NCI-H2196 treated with DMSO at 0.1 percent for 48 hours (cell line): ENCODE data around the gene ASPG.

ENCODE experiments used
- DNase-seq: peaks from one replicate; lab custom pipeline; 2025; ENCODE audit not compliant: unreplicated experiment; lab: John Stamatoyannopoulos, UW

The ASPG gene

DNA sequence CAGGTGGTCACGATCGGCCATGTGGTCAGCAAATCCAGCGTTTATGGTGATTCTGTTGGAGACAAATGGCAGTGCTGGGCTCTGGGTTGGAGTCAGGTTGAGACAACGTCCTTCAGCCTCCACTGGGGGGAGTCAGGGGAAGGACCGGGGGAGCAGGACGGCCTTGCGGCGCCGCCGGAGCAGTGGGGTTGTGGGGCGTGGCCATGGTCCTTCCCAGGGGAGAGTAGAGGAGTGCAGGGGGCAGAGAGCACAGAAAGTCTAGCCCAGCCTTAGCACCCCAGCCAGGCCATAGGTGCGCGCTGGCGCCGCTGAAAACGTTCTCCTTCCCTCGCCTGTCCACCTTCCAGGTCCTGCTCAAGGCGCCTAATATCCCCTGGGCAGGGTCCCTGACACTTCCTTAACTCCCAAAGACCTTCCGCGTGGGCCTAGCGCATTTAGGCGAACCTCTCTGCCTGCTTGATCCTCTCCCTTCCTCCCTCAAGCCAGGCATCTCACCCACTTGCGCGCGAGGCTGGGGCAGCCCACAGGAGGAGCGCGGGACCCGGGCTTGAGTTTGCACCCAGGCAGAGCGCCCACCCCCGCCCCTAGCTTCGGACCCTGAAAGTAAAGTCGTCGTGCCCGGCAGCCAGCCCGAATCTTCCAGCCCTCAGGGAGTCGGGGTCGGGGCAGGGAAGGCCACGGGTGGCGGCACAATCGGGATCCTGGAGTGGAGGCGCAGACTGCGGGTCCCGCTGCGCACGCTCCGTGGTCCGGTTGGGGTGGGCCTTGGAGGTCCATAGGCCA is 49.8 kb downstream of the ASPG start:
- no peak for DNase-seq

DNA sequence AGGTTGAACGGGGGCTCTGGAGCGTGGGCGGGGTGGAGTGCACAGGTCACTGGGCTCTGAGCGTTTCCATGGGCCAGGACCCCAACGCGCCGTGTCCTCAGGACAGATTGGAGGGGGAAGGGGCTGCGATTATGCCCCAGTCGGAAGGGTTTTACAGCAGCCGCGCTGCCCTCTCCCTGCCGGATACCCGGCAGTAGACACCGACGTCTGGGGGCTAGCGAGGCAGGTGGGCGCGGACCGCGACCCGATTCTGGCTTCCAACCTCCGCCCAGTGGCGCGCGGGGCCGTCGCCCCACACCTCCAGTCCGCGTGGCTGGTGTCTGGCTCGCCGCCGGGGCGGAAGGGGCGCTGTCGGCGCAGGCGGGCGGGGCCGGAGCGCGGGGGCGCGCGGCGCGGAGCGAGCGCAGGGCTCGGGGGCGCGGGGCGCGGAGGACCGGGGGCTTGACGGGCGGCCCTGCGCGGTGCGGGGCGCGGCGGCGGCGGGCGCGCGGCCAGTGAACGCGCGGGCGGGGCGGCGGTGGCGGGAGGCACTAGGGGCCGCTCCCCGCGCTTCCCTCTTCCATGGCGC is 50.5 kb downstream of the ASPG start:
- DNase-seq, result no peak

GRCh38 chr14:104136472-104137296 is 51.2 kb downstream of the ASPG start:
- DNase-seq, result no peak

DNA sequence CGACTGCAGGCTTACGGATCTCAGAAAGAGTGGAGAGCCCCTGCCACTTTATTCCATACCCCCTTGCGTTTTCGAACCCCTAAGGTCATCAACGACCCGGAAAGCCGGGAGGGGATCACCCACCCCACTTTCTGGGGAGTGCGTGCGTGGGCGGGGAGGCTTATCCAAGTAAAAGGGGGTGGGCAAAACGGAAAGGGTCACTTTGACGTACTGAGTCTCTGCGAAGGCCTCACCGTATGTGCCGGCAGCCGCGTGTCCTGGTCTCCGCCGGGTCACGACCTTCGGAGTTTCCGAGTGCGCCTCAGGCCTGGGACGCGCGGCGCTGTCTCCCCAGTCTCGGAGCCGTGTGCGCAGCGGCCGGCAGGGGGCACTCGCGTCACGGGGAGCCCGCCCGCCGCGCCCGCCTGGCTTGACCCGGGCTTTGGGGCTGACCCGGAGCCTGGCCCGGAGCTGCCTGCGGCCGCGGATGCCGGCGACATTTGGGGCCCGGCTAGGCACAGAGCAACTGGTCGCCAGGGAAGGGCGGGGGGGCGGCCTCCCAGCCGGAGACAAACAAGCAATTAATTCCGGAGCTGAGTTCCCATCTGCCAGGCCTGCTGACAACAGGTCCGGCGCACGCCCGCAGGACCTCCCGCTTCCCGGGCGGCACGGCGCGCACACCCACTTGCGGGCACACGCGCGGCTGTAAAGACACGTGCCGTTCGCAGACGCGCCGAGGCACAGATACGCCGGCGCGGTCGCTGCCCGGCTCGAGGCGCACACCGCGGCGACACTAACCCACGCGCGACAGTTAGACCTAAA is 52.0 kb downstream of the ASPG start:
- DNase-seq, result no peak

DNA sequence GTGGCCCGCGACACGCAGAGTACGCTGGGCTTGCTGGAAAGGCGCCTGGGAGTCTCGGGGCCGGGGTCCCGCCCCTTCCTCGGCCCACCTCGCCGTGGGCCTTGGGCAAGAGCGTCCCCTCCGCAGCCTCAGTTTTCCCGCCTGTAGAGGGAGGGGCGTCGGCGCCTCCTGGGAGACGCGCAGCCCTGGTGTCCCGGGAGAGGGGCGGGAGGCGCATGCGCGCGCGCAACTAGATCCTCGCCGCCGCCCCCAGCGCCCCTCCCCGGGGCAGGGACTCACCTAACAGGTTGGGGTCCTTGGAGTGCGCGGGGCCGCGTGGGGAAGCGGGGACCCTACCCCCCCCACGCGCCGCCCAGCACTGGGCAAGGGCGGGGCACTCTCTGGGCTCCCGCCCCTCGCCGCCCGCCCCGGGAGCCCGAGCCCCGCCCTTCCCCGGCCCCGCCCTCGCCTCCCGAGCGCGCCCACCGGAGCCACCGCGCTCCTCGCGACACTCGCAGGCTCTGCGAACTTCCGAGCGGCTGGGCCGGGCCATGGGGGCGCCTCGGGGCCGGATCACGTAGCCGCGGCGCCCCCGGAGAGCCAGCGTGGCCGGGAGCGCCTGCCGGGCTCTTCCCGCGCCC is 52.7 kb downstream of the ASPG start, which contains the start of gene KIF26A:
TSS of gene KIF26A (plus strand) at position 490 of the 620 bp plus-strand sequence. CDS start 136 bp downstream, outside the sequence.
- DNase-seq, result no peak

GRCh38 chr14:104138718-104139459 is 53.4 kb downstream of the ASPG start:
- DNase-seq, result no peak

GRCh38 chr14:104139460-104140212 is 54.1 kb downstream of the ASPG start:
- DNase-seq, result no peak

GRCh38 chr14:104140213-104140462 is 54.6 kb downstream of the ASPG start:
- DNase-seq, result no peak

DNA sequence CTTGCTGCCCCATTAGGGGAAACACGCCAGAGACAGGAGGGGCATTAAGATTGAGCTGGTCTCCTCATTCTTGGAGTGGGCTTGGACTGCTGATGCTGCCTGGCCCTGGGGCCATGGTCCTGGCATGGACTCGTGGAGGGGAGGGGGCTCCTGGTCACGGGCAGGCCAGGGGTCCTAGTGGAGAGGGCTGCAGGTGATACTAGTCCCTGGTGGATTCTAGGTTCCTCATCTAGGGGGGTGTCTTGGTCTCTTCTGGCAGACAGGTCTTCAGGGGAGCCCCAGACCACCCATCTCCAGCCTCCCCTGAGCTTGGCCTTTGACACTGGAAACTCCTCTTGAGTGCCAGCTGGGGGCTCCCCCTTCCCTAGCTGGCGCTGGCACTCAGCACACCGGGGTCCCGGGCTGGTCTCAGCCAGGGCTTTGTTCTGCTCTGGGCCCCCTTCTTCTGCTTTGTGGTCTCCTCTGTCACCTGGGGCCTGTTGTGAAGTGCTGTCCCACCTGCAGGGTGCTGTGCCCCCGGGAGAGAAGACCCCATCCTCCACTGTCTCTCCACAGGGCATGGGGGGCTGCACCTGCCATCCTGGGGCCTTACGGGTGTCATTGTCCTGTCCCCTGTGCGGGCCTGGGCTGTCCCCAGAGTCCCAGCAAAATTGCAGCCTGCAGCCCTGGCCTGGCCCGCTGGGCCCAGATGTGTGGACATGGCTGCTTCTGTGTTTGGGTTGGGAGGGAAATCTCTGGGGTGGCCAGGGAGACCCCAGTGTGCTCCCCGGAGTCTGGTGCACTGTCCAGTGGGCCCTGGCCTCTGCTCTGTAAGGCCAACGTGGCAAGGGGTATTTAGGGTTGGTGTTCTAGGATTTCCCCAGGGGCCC is 55.2 kb downstream of the ASPG start:
- DNase-seq, result no peak

GRCh38 chr14:104141621-104142091 is 56.2 kb downstream of the ASPG start:
- no peak for DNase-seq

DNA sequence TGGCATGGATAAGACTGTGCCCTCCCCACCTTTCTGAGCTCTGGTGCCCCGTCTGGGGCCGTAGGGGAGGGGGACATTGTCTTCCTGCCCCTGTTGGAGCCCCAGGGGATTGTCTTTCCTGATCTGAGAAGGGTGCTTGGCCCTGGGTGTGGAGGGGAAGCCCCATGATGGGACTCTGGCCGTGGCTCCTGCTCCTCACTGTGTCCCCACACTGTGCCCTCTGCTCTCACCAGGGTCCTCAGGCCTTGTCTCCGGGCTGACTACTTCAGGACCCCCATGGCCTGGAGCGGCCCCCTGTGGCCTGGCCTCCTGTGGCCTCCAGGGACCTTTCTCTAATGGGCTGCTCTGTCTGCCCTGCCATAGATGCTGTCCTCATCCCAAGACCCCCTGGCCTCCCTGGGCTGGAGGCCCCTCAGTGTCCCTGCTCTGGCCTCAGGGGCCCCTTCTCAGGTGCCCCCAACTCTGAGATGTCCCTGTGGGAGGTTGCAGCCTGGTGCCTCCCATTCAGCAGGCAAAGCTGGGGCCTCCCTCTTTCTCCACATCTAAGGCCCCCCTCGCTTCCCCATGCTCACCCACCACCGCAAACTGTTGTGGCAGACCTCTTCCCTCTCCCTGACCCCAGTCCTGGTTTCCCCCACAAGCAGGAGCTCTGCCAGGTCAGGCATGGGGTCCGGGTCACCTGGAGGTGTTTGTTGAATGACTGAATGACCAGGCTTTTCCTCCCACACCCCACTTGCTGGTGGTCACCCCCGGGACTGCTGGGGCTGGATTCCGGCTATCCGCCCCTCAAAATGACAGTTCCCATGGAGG is 56.8 kb downstream of the ASPG start:
- DNase-seq, result no peak

DNA sequence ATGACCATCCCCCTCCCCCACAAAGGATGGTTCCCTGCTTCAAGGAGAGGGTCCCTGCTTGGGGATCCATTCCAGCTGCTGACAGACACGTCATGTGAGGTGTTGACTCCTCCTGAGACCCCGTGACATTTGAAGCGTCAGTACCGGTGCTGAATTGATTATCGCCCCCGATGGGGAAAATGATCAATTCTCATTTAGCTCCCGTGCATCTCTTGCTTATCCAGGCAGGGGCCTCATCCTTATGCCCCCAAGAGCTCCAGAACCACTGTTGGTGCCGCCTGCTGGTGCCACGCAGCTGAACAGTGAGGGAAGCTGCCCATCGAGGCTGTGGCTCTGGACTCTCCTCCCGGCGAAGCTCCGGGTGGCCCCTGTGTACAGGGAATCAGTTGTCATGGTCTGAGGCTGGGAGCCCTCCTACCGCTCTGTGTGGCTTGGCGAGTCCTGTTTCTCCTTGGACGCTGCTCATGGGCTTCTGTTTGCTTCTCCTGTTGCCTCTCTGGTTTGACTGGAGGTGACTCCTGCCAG is 57.5 kb downstream of the ASPG start:
- no peak for DNase-seq

DNA sequence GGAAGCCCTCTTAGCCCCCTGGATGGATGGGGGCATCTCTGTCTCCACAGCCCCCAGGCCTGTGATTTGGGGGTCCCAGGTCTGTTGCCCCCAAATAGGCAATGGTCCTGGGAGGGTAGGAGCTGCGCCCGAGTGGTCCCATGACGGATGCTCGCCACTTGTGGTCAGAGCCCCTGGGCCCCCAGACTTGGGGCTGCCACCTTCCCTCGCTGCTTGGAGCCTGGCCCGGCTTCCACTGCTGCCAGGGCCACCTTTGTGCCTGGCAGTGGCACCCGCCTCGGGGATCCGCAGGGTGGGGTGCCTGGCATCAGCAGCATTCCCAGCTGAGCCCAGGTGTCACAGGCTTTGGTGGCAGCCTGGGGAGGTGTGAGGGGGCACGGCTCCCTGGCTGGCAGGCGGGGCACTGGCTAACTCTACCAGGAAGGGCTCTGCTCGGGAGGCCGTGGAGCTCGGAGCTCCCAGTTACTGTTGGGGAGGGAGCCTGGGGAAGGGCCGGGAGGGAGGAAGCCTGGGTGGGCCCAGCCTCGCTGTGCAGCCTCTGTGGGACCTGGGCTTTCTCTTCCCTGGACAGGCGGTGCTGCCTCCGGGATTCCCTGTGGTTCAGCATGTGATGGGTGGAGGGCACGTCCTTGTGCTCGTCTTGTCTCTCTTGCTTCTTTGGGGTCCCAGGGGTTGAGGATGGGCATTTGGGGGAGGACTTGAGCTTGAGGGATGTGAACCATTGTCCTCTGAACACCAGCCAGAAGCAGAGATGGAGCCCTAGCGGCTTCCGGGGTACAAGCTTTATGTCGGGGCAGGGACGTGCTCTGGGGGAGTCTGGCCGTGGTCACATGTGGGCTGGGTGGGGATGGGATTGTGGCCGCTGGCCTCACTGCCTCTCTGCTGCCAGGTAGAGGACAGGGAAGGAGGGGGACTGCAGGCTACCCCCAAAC is 58.3 kb downstream of the ASPG start:
- no peak for DNase-seq

DNA sequence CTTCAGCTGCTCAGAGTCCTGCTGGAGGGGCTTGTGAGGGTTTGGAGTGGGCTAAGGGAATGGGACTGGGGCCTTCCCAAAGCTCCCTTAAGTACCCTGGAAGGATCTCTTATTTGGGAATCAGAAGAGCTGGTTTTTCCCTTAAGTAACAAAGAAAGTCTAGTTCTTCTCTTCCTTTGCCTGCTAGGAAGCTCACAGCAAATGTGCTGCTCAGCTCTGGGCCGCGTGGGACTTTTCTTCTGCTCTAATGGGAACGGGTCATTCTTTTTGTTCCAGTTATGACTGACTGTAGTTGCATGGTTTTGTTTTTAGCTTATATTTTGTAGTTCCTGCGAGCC is 58.9 kb downstream of the ASPG start:
- no peak for DNase-seq

DNA sequence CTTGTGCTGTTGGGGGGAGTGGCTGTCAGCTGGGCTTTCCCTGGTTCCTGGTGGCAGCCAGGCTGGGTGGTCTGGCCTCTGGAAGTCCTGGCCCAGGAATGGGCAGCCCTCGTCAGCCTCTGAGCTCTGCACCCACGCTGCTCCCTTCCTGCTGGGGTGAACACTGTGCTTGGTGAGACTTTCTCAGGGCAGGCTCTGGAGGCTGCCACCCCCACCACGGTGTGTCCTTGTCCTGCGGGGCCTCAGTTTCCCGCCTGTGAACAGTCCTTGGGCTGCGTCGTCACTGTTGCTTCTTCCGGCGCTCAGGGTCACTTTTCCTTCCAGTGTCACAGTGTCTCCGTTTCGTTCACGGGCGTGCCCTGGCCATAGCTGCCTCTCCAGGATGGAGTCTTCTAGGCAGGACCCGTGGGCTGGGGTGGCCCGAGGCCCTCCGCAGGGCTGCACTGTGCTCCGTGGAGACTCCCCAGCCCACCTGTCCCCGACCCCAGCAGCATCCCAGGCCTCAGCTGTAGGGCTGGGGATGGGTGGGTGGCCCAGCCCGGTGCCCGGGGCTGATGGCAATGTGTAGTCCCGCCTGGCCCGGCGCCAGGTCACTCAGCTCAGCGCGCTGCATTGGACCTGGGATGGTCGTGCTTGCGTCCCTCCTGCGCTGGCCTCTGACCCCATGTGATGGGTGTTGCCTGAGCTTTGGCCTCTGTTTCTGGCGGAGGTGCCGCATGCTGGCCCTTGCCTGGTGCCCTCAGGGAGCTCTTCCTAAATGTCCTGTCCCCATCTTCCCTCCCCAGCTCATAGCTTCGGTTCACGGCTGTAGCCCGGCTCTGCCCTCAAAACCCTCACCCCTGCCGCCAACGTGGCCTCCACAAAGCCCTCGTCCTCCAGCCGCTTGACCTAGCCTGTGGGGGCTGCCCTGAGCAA is 59.7 kb downstream of the ASPG start:
- DNase-seq, result no peak
